Measurements from ENCODE around the gene GNG5.
"Not testable (repeated sequence)": the region's sequence is repeated elsewhere in the genome, so short reads cannot be mapped to it uniquely, and the experiment has no call there.

GNG5 gene

DNA sequence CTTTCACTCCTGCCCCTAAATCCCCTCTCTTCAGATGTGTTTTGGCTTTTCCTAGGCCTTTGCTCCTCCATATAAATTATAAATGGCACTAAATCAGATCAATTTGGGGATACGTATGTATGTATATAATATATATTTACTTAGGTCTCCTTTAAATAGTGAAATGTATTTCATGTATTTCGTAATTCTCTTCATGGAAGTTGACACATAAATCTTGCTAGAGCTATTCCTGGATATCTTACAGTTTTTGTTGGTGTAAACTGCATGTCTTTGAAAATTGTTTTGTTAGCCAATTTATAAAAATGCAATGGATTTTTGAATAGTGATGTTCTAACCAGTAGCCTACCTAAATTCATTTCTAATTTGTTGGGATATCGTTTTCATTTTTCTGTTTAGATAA lies 18.3 kb downstream of the GNG5 start:
- no peak for DNase-seq (ENCODE audit: low read depth in 3 of 3)

DNA sequence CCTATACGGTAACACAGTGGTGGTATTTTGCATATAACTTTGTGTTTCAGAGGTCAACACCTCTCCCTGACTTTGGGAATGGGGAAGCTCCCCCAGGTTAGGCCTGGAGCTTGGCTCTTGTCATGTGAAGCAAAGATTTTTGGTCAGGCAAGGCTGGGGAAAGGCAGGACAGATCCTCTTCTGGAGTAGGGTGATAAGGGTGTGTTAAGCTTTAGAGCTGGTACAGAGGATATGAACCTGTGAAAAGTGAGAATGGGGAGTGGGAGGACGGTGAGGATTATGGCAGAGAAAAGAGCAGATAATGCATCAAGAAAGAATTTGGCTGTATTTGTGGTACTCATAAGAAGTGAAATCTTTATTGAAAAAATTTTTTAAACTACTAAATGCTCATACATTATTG lies 25.1 kb downstream of the GNG5 start:
- DNase-seq (ENCODE audit: low read depth in 3 of 3) = no peak

DNA sequence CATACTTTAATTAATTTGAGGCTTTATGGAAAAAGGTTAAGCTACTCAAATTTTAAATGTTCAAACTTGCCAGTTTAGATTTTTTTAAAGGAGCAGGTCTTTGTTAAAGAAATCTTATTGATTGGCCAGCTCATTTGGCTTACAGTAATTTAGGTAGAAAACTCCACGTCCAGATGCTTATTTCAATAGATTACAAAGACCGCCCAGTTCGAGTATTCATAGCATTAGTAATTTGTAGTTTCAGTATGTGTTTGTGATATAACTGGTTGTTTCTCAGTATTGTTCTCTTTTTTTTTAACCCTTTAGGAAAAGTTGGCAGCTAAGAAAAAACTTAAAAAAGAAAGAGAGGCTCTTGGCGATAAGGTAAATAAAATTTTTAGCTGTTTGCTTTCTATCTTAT lies 25.7 kb downstream of the GNG5 start:
- DNase-seq (ENCODE audit: low read depth in 3 of 3) = no peak

GRCh38 chr1:84479998-84480397 lies 26.4 kb downstream of the GNG5 start:
- DNase-seq (ENCODE audit: low read depth in 3 of 3) = no peak

- DNase-seq (ENCODE audit: low read depth in 3 of 3) = peak; percentile 62 to 74 (median 66)
Measured at GRCh38 chr1:84478876-84479868, 27.2 kb downstream of the GNG5 start, which contains the start of gene RPF1. TSS of gene RPF1 (plus strand) at chr1:84479266. CDS start at chr1:84479282, 16 bp downstream.

GRCh38 chr1:84476225-84476624 lies 30.2 kb downstream of the GNG5 start:
- DNase-seq (ENCODE audit: low read depth in 3 of 3) = no peak

DNA sequence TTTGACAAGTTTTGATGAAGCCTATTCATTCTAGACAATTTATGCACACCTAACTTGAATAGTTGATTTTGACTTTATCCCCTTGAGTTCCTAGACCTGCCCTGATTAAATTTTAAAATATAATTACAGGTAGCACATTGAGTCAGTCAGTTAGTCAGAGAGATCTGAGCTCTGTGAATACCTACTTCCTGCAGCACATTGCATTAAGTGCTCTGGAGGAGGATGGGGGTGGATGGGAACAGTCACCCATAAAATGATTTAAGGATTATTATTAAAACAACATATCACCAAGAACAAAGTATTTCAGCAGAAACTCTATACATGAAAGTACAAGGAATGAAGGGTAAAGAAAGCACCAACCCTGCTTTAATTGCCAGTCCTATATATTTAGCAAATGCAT lies 39.1 kb downstream of the GNG5 start:
- no peak for DNase-seq (ENCODE audit: low read depth in 3 of 3)

GRCh38 chr1:84462118-84462517 lies 44.3 kb downstream of the GNG5 start:
- no peak for DNase-seq (ENCODE audit: low read depth in 3 of 3)

- no peak for DNase-seq (ENCODE audit: low read depth in 3 of 3)
Measured at GRCh38 chr1:84452436-84452835, 53.9 kb downstream of the GNG5 start.

GRCh38 chr1:84450910-84451309 lies 55.5 kb downstream of the GNG5 start:
- DNase-seq (ENCODE audit: low read depth in 3 of 3) = no peak

DNA sequence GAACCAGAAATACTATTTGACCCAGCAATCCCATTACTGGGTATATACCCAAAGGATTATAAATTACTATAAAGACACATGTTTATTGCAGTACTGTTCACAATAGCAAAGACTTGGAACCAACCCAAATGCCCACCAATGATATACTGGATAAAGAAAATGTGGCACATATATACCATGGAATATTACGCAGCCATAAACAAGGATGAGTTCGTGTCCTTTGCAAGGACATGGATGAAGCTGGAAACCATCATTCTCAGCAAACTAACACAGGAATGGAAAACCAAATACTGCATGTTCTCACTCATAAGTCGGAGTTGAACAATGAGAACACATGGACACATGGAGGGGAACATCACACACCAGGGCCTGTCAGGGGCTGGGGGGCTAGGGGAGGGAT lies 57.7 kb downstream of the GNG5 start:
- not testable (repeated sequence) for DNase-seq (ENCODE audit: low read depth in 3 of 3)

All from stimulated activated CD4-positive, alpha-beta T cell treated with anti-CD3 and anti-CD28 coated beads, TNF-alpha, amount 100 ng/mL, for 24 hours (primary cell).